ENCODE measurements around the gene PSMD8.
"Not testable (repeated sequence)": the region's sequence is repeated elsewhere in the genome, so short reads cannot be mapped to it uniquely, and the experiment has no call there.

PSMD8 gene

DNA sequence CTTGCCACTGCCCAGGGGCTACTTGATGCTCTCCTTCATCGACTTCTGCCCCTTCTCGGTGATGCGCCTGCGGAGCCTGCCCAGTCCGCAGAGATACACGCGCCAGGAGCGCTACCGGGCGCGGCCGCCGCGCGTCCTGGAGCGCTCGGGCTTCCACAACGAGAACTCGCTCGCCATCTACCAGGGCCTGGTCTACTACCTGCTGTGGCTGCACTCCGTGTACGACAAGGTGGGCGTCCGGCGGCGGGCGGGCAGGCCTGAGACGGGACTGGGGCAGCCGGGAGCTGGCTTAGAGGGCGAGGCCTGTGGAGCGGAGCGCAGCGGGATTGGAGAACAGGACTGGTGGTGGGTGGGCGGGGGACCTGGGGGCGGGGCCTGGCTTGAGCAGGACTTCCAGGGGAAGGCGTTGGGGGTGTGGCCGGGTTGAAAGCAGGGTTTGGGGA lies 12.7 kb upstream of the PSMD8 start:
- TF ChIP-seq, protein P1, sequence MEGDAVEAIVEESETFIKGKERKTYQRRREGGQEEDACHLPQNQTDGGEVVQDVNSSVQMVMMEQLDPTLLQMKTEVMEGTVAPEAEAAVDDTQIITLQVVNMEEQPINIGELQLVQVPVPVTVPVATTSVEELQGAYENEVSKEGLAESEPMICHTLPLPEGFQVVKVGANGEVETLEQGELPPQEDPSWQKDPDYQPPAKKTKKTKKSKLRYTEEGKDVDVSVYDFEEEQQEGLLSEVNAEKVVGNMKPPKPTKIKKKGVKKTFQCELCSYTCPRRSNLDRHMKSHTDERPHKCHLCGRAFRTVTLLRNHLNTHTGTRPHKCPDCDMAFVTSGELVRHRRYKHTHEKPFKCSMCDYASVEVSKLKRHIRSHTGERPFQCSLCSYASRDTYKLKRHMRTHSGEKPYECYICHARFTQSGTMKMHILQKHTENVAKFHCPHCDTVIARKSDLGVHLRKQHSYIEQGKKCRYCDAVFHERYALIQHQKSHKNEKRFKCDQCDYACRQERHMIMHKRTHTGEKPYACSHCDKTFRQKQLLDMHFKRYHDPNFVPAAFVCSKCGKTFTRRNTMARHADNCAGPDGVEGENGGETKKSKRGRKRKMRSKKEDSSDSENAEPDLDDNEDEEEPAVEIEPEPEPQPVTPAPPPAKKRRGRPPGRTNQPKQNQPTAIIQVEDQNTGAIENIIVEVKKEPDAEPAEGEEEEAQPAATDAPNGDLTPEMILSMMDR (IDR thresholded peaks at IDR 0.05; ENCODE audit: low read depth, low read length), result peak; percentile 14
- peak; percentile 70 for DNase-seq (ENCODE audit: low read depth, low spot score)
- in situ Hi-C loops (cut with HindIII; ENCODE audit: low sequenced_read_pairs), result no loop called here
- H3K4me3 ChIP-seq (ENCODE audit: low read depth, low read length), result peak overlapping the region; percentile 56

DNA sequence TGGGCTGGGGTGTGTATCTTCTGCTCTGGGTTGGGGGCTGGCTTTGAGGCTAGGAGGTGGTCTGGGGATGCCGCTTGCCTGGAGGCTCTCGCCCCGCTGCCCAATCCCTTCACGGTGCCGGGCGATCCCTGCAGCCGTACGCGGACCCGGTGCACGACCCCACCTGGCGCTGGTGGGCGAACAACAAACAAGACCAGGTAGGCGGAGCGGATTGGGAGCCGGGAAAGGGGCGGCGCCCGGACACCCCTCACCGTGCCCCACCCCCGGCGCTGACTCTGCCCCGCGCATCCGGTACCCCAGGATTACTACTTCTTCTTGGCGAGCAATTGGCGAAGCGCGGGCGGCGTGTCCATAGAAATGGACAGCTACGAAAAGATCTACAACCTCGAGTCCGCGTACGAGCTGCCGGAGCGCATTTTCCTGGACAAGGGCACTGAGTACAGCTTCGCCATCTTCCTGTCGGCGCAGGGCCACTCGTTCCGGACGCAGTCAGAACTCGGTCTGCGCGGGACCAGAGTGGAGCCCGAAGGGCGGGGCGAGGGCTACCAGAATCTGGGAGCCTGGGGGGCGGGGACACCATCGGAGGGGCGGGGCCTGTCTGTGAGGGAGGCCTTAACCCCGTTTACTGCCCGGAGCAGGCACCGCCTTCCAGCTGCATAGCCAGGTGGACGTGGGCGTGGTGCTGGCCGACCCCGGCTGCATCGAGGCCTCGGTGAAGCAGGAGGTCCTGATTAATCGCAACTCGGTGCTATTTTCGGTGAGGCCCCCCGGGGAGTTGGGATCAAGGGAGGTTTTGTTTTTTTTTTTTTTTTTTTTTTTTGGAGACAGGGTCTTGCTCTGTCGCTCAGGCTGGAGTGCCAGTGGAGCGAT lies 12.1 kb upstream of the PSMD8 start:
- H3K4me3 ChIP-seq (ENCODE audit: low read depth, low read length), result peak overlapping the region; percentile 56
- peak; percentile 47 for DNase-seq (ENCODE audit: low read depth, low spot score)
- TF ChIP-seq, protein P1 (IDR thresholded peaks at IDR 0.05; ENCODE audit: low read depth, low read length), result no peak
- in situ Hi-C loops (cut with HindIII; ENCODE audit: low sequenced_read_pairs), result no loop called here

DNA sequence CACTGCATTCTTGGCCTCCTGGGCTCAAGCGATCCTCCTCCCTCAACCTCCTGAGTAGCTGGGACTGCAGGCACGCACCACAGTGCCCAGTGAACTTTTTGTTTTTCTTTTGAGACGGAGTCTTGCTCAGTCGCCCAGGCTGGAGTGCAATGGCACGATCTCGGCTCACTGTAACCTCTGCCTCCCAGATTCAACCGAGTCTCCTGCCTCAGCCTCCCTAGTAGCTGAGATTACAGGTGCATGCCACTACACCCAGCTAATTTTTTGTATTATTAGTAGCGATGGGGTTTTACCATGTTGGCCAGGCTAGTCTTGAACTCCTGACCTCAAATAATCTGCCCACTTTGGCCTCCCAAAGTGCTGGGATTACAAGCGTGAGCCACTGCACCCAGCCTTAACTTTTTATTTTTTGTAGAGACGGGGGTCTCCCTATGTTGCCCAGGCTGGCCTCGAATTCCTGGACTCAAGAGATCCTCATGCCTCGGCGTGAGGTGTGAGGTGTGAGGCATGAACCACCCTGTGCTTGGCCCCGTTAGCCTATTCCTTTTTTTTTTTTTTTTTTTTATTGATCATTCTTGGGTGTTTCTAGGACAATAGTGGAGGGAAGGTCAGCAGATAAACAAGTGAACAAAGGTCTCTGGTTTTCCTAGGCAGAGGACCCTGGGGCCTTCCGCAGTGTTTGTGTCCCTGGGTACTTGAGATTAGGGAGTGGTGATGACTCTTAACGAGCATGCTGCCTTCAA lies 11.3 kb upstream of the PSMD8 start:
- DNase-seq (ENCODE audit: low read depth, low spot score); in situ Hi-C loops (cut with HindIII; ENCODE audit: low sequenced_read_pairs): not testable (repeated sequence)
- H3K4me3 ChIP-seq (ENCODE audit: low read depth, low read length), result peak overlapping the region; percentile 56

DNA sequence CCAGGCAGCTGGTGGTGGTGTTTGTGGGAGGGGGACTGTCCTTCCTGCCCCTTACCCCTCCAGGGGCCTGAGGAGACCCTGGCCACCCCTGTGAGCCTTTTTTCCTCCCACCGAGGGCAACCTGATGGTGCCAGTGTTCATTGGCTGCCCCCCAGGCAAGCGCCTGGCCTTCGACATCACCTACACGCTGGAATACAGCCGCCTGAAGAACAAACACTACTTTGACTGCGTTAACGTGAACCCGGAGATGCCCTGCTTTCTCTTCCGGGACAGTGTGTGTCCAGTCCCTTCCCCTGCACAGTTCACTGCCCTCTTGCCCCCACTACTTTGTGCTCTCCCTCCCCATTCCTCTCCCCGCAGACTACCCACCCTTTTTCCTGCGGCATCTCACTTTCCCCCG lies 7.3 kb upstream of the PSMD8 start:
- in situ Hi-C loops (cut with HindIII; ENCODE audit: low sequenced_read_pairs), result no loop called here
- no peak for DNase-seq (ENCODE audit: low read depth, low spot score)
- TF ChIP-seq, protein P1 (IDR thresholded peaks at IDR 0.05; ENCODE audit: low read depth, low read length), result no peak
- H3K4me3 ChIP-seq (ENCODE audit: low read depth, low read length), result no peak overlapping the region

DNA sequence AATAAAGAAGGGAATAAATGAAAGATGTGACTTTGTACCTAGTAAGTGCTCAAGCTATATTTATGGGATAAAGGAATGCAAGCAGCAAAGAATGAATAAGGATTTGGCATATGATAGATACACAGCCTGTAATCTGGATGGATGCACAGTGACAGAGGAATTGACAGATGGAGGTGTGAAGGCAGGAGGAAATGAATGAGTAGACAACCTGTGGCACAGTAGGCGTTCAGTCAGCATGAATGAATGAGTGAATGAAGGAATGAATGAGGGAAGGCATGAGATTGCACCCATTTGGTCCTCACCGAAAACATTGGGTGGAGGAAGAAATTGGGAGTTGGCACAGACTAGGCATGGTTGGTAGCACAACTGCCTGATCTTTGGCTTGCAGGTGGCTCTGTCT lies 4.8 kb upstream of the PSMD8 start:
- H3K4me3 ChIP-seq (ENCODE audit: low read depth, low read length), result no peak overlapping the region
- in situ Hi-C loops (cut with HindIII; ENCODE audit: low sequenced_read_pairs), result no loop called here
- TF ChIP-seq, protein P1 (IDR thresholded peaks at IDR 0.05; ENCODE audit: low read depth, low read length), result no peak
- no peak for DNase-seq (ENCODE audit: low read depth, low spot score)

DNA sequence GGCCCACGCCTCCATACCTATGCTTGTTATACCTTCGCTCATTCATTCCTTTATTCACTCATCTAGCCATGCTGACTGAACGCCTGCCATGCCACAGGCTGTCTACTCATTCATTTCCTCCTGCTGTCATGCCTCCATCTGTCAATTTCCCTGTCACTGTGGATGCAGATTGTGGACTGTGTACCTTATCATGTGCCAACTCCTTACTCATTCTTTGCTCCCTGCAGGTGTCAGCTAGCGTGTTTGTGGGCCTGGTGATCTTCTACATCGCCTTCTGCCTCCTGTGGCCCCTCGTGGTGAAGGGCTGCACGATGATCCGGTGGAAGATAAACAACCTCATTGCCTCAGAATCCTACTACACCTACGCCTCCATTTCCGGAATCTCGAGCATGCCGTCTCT lies 4.1 kb upstream of the PSMD8 start:
- DNase-seq (ENCODE audit: low read depth, low spot score), result no peak
- TF ChIP-seq, protein P1 (IDR thresholded peaks at IDR 0.05; ENCODE audit: low read depth, low read length), result no peak
- in situ Hi-C loops (cut with HindIII; ENCODE audit: low sequenced_read_pairs), result no loop called here
- no peak overlapping the region for H3K4me3 ChIP-seq (ENCODE audit: low read depth, low read length)

DNA sequence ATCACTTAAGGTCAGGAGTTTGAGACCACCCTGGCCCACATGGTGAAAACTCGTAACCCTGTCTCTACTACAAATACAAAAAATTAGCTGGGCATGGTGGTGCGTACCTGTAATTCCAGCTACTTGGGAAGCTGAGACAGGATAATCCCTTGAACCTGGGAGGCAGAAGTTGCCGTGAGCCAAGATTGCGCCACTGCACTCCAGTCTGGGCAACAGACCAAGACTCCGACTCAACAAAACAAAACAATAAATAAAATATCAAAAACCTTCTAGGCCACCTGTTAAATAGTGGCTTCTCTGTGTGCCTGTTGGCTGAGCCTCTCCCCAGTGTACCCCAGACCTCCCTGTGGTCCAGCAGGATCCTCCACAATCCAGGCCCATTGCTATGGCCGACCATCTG lies 3.3 kb upstream of the PSMD8 start:
- TF ChIP-seq, protein P1 (IDR thresholded peaks at IDR 0.05; ENCODE audit: low read depth, low read length), result no peak
- no peak overlapping the region for H3K4me3 ChIP-seq (ENCODE audit: low read depth, low read length)
- in situ Hi-C loops (cut with HindIII; ENCODE audit: low sequenced_read_pairs), result no loop called here
- DNase-seq (ENCODE audit: low read depth, low spot score), result no peak
